Retinal pigment epithelial cell (primary cell): Measurements from ENCODE around the gene XYLT1.

Experiments used
- DNase-seq: peaks from one replicate; pipeline ENCODE4 v3.0.0-alpha.2; 2010; ENCODE audit warnings: low read depth
- H3K4me3 ChIP-seq: 2 replicates; pipeline ENCODE4 v1.5.1; 2011; ENCODE audit warnings: mild to moderate bottlenecking, low read length, control low read depth, moderate library complexity
- TF ChIP-seq, protein P1 (sequence below): conservative IDR thresholded peaks from 2 replicates; pipeline ENCODE4 v1.5.1; 2011; ENCODE audit warnings: low read depth, low read length, control low read depth, inconsistent platforms

XYLT1 gene

DNA sequence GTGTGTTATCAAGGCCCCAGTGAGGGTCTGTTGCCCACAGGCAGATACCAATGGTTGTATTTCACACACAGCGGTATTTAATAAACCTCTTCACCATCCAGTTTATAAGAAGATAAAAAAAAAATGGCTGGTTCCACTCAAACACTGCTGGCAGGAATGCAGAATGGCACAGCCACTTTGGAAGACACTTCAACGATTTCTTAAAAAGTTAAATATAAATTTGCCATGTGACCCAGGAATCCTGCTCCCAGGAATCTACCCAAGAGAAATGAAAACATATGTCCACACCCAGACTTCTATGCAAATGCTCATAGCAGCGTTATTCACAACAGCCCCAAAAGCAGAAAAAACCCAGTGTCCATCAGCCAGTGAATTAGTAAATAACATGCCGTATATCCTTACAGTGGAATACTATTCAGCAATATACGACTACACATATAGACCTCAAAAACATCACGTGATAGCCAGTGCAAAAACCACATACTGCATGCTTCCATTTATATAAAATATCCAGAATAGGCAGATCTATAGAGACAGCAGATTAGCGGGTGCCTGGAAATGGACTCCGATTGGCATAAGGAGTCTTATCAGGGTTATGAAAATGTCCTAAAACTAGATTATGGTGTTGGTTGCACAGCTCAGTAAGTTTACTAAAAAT lies 38.7 kb downstream of the XYLT1 start:
- DNase-seq: no peak
- TF ChIP-seq, protein P1, sequence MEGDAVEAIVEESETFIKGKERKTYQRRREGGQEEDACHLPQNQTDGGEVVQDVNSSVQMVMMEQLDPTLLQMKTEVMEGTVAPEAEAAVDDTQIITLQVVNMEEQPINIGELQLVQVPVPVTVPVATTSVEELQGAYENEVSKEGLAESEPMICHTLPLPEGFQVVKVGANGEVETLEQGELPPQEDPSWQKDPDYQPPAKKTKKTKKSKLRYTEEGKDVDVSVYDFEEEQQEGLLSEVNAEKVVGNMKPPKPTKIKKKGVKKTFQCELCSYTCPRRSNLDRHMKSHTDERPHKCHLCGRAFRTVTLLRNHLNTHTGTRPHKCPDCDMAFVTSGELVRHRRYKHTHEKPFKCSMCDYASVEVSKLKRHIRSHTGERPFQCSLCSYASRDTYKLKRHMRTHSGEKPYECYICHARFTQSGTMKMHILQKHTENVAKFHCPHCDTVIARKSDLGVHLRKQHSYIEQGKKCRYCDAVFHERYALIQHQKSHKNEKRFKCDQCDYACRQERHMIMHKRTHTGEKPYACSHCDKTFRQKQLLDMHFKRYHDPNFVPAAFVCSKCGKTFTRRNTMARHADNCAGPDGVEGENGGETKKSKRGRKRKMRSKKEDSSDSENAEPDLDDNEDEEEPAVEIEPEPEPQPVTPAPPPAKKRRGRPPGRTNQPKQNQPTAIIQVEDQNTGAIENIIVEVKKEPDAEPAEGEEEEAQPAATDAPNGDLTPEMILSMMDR: no peak
- H3K4me3 ChIP-seq: no peak overlapping the region

DNA sequence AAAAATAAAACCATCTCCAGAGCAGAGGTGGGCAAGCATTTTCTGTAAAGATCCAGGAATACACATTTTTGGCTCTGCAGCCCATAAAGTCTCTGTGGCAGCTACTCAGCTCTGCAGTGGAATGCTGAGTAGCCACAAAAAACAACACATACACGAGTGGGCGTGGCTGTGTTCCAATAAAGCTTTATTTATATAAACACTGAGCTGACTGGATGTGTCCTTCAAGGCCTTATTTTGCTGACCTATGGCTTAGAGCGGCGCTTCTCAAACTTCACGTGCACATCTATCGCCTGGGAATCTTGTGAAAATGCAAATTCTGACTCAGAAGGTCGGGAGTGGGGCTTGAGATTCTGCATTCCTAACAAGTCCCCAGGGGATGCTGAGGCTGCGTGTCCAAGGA lies 39.7 kb downstream of the XYLT1 start:
- H3K4me3 ChIP-seq: no peak overlapping the region
- DNase-seq: no peak
- TF ChIP-seq, protein P1: no peak

DNA sequence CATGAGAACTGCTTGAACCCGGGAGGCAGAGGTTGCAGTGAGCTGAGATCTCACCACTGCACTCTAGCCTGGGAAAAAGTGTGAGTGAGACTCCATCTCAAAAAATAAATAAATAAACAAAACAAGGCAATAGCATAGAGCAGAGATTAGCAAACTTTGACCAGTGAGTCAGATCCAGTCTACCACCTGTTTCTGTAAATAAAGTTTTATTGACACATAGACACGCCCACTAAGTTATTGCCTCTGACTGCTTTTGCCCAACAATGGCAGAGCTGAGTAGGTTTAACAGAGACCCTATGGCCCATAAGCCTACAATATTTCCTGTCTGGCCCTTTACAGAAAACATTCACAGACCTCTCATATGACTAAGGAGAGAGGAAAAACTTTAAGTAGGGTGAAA lies 44.3 kb downstream of the XYLT1 start:
- TF ChIP-seq, protein P1: no peak
- H3K4me3 ChIP-seq: no peak overlapping the region
- DNase-seq: no peak

GRCh38 chr16:17424771-17425170 lies 46.0 kb downstream of the XYLT1 start:
- H3K4me3 ChIP-seq: no peak overlapping the region
- DNase-seq: no peak
- TF ChIP-seq, protein P1: no peak

GRCh38 chr16:17423221-17423620 lies 47.5 kb downstream of the XYLT1 start:
- no peak for DNase-seq
- H3K4me3 ChIP-seq: no peak overlapping the region
- TF ChIP-seq, protein P1: no peak

GRCh38 chr16:17420816-17421215 lies 49.9 kb downstream of the XYLT1 start:
- TF ChIP-seq, protein P1: no peak
- no peak for DNase-seq
- H3K4me3 ChIP-seq: no peak overlapping the region

DNA sequence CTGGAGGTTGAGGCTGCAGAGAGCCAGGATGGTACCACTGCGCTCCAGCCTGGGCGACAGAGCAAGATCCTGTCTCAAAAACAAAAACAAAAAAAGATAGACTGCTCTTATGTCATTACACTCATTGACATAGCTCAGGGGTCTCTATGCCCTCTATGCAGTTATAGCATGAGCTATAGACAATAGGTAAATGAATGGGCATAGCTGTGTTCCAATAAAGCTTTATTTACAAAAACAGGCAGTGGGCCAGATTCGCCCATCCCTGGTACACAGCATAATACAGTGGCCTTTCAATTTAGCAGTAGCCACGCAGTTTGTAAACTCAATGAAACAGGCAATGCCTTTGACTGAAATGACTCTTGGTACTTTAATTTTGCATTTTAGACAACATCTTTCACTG lies 51.5 kb downstream of the XYLT1 start:
- TF ChIP-seq, protein P1: no peak

More for the DNA sequence above, 51.5 kb downstream of the XYLT1 start:
- no peak overlapping the region for H3K4me3 ChIP-seq
- no peak for DNase-seq
